ENCODE results near the gene SLC7A7.
"Not testable (repeated sequence)": the region's sequence is repeated elsewhere in the genome, so short reads cannot be mapped to it uniquely, and the experiment has no call there.

The SLC7A7 gene

GRCh38 chr14:22820731-22821130, 5.5 kb upstream of the SLC7A7 start:
- no peak for DNase-seq (ENCODE audit: low read depth)

GRCh38 chr14:22819151-22819988, 4.1 kb upstream of the SLC7A7 start:
- no peak for DNase-seq (ENCODE audit: low read depth)

- no peak for DNase-seq (ENCODE audit: low read depth)
Observed at GRCh38 chr14:22814373-22814772, 862 bp downstream of the SLC7A7 start.

- no peak for DNase-seq (ENCODE audit: low read depth)
Observed at GRCh38 chr14:22813145-22813544, 2.1 kb downstream of the SLC7A7 start.

GRCh38 chr14:22812744-22813143, 2.5 kb downstream of the SLC7A7 start:
- DNase-seq (ENCODE audit: low read depth) = no peak

- DNase-seq (ENCODE audit: low read depth) = no peak
Observed at GRCh38 chr14:22811722-22812121, 3.5 kb downstream of the SLC7A7 start.

- DNase-seq (ENCODE audit: low read depth) = no peak
Observed at GRCh38 chr14:22808388-22809209, 6.6 kb downstream of the SLC7A7 start.

GRCh38 chr14:22807432-22808087, 7.7 kb downstream of the SLC7A7 start:
- no peak for DNase-seq (ENCODE audit: low read depth)

- DNase-seq (ENCODE audit: low read depth) = not testable (repeated sequence)
Observed at GRCh38 chr14:22805235-22805634, 10.0 kb downstream of the SLC7A7 start.

- DNase-seq (ENCODE audit: low read depth) = no peak
Observed at GRCh38 chr14:22803687-22803974, 11.6 kb downstream of the SLC7A7 start.

GRCh38 chr14:22802860-22803686, 12.2 kb downstream of the SLC7A7 start:
- no peak for DNase-seq (ENCODE audit: low read depth)

- no peak for DNase-seq (ENCODE audit: low read depth)
Observed at GRCh38 chr14:22801716-22802115, 13.5 kb downstream of the SLC7A7 start.

- no peak for DNase-seq (ENCODE audit: low read depth)
Observed at GRCh38 chr14:22800346-22800745, 14.9 kb downstream of the SLC7A7 start.

GRCh38 chr14:22798528-22798927, 16.7 kb downstream of the SLC7A7 start:
- DNase-seq (ENCODE audit: low read depth) = no peak

GRCh38 chr14:22797017-22797917, 18.0 kb downstream of the SLC7A7 start:
- no peak for DNase-seq (ENCODE audit: low read depth)

- DNase-seq (ENCODE audit: low read depth) = no peak
Observed at GRCh38 chr14:22796087-22796707, 19.0 kb downstream of the SLC7A7 start.

GRCh38 chr14:22794551-22794951, 20.7 kb downstream of the SLC7A7 start:
- DNase-seq (ENCODE audit: low read depth) = no peak

GRCh38 chr14:22793976-22794375, 21.3 kb downstream of the SLC7A7 start:
- no peak for DNase-seq (ENCODE audit: low read depth)

- DNase-seq (ENCODE audit: low read depth) = not testable (repeated sequence)
Observed at GRCh38 chr14:22793550-22793949, 21.7 kb downstream of the SLC7A7 start.

- DNase-seq (ENCODE audit: low read depth) = no peak
Observed at GRCh38 chr14:22792158-22792557, 23.1 kb downstream of the SLC7A7 start.

Data from HS-27A (cell line).